ENCODE measurements around the gene SPATA24.

SPATA24 gene

GRCh38 chr5:139377226-139377625 is 26.7 kb downstream of the SPATA24 start:
- DNase-seq (ENCODE audit: low read depth in 2 of 2) = no peak
- TF ChIP-seq CTCF (IDR thresholded peaks at IDR 0.05; ENCODE audit: low read depth, low read length) = no peak
- no peak overlapping the region for H3K4me3 ChIP-seq (replicated peaks in 1 of 2; ENCODE audit: low read depth in 2 of 2, low read length in 2 of 2)

- no peak overlapping the region for H3K4me3 ChIP-seq (replicated peaks in 1 of 2; ENCODE audit: low read depth in 2 of 2, low read length in 2 of 2)
- DNase-seq (ENCODE audit: low read depth in 2 of 2) = no peak
- TF ChIP-seq CTCF (IDR thresholded peaks at IDR 0.05; ENCODE audit: low read depth, low read length) = no peak
Observed at GRCh38 chr5:139376364-139376763, 27.5 kb downstream of the SPATA24 start.

DNA sequence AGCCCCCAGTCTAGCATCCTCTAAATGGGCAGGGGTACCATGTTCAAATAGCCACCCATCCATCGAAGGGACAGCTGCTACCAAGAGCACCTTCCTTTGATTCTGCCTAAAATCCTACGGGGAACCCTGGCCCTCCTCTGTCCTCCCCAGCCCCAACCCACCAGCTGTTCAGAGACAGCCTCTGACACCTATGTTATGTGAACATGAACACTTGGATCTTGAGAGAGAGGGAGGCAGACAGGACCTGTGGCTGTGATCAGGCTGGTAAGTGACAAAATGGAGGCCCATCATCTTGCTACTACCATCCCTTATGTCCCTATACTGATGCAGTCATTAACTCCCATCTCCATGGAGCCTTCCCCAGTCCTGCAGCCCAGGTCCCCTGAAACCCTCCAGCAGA is 29.0 kb downstream of the SPATA24 start:
- DNase-seq (ENCODE audit: low read depth in 2 of 2) = no peak
- no peak for TF ChIP-seq CTCF (IDR thresholded peaks at IDR 0.05; ENCODE audit: low read depth, low read length)
- no peak overlapping the region for H3K4me3 ChIP-seq (replicated peaks in 1 of 2; ENCODE audit: low read depth in 2 of 2, low read length in 2 of 2)

GRCh38 chr5:139371482-139372435 is 32.1 kb downstream of the SPATA24 start:
- H3K4me3 ChIP-seq (replicated peaks in 1 of 2; ENCODE audit: low read depth in 2 of 2, low read length in 2 of 2) = no peak overlapping the region
- TF ChIP-seq CTCF (IDR thresholded peaks at IDR 0.05; ENCODE audit: low read depth, low read length) = no peak
- no peak for DNase-seq (ENCODE audit: low read depth in 2 of 2)

- peak in 1 of 2 donors; percentile 63 for DNase-seq (ENCODE audit: low read depth in 2 of 2)
- H3K4me3 ChIP-seq (replicated peaks in 1 of 2; ENCODE audit: low read depth in 2 of 2, low read length in 2 of 2) = no peak overlapping the region
- TF ChIP-seq CTCF (IDR thresholded peaks at IDR 0.05; ENCODE audit: low read depth, low read length) = no peak
Observed at GRCh38 chr5:139369181-139369580, 34.7 kb downstream of the SPATA24 start.

GRCh38 chr5:139368613-139369012 is 35.3 kb downstream of the SPATA24 start:
- H3K4me3 ChIP-seq (replicated peaks in 1 of 2; ENCODE audit: low read depth in 2 of 2, low read length in 2 of 2) = no peak overlapping the region
- DNase-seq (ENCODE audit: low read depth in 2 of 2) = peak in 1 of 2 donors; percentile 28
- TF ChIP-seq CTCF (IDR thresholded peaks at IDR 0.05; ENCODE audit: low read depth, low read length) = no peak

All from cardiac fibroblast (primary cell).